Germinal center (tissue), 1 donor: ENCODE data around the gene KAZN.

Source experiments
- DNase-seq: peaks from one replicate; pipeline ENCODE4 v3.0.0; 2012; ENCODE audit warnings: mixed read lengths, low spot score

The KAZN gene

GRCh38 chr1:14888374-14888773 is 289.9 kb downstream of the KAZN start:
- no peak for DNase-seq

- no peak for DNase-seq
Observed at GRCh38 chr1:14889825-14890440, 291.4 kb downstream of the KAZN start.

GRCh38 chr1:14891991-14892390 is 293.5 kb downstream of the KAZN start:
- DNase-seq = no peak

GRCh38 chr1:14894811-14895560 is 296.5 kb downstream of the KAZN start:
- DNase-seq = no peak

- DNase-seq = no peak
Observed at GRCh38 chr1:14895727-14896126, 297.2 kb downstream of the KAZN start.

GRCh38 chr1:14896381-14897079 is 298.0 kb downstream of the KAZN start:
- no peak for DNase-seq

DNA sequence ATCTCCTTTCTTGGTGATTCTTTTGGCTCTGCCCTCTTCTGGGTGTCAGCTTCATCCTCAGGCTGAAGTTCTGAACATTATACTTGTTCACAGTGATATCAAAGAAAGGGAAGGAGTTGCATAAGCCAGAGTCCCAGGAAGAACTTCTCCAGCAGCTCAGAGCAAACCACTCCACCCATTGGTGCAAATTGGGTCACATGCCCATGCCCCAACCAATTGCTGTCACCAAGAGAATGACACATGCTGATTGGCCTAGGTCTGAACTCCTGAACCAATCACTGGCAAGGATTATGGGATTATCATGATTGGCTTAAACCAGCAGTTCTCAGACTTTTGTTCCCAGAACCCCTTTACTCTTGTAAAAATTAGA is 298.6 kb downstream of the KAZN start:
- no peak for DNase-seq

- DNase-seq = no peak
Observed at GRCh38 chr1:14897547-14897946, 299.1 kb downstream of the KAZN start.

GRCh38 chr1:14897997-14898645 is 299.6 kb downstream of the KAZN start:
- no peak for DNase-seq

GRCh38 chr1:14899686-14900085 is 301.2 kb downstream of the KAZN start:
- no peak for DNase-seq

- no peak for DNase-seq
Observed at GRCh38 chr1:14901371-14901954, 303.0 kb downstream of the KAZN start.

DNA sequence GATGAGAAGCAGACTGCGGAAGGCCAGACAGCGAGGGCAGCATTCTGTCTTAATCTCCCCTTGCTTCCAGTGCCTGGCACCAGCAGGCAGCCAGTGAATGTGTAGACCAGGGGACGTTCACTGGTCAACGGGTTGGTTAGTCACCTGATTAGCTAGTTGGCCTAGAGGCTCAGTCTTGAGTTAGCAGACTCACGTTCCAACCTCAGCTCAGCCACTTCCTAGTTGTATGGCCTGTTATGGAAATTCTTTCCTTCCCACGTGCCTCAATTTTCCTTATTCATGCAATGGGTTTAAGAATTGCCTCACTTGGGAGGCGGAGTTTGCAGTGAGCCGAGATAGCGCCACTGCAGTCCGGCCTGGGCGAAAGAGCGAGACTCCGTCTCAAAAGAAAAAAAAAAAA is 305.4 kb downstream of the KAZN start:
- no peak for DNase-seq

DNA sequence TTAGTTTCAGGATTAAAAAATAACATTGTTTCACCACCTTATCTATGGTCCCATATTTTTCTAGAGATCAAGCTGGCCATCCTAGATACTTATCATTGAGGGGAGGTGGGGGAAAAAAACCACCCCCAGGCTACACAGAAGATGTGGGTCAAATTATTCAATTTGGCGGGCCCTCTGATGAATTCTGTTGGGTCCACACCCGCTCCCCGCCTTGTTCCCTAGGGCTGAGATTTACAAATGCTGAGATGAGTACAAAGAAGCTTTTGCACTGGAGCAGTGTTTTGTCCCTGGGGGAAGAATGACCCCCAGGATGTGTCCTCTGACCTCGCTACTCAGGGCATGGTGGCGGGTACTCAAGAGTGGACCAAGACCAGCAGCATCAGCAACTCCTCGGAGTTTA is 308.2 kb downstream of the KAZN start:
- DNase-seq = no peak

GRCh38 chr1:14907416-14907815 is 308.9 kb downstream of the KAZN start:
- DNase-seq = no peak

DNA sequence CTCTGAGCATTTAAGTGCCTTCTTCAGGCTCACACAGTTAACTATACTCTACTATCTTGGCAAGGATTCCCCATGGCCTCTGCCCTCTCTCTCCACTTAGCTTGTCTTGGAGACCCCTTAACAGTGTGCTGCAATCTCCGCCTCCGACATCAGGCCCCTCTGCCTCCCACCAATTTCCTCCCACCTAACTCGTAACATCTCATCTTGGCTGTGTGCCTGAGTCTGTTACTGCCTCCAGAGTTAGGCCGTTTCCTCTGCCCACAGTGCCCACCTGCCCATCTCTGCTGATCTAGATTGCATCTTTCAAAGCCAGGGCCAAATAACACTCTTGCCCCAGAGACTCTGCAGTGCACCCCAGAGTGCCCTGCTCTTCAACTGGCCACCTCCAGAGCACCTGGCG is 310.8 kb downstream of the KAZN start:
- no peak for DNase-seq

- DNase-seq = no peak
Observed at GRCh38 chr1:14909920-14910460, 311.5 kb downstream of the KAZN start.

DNA sequence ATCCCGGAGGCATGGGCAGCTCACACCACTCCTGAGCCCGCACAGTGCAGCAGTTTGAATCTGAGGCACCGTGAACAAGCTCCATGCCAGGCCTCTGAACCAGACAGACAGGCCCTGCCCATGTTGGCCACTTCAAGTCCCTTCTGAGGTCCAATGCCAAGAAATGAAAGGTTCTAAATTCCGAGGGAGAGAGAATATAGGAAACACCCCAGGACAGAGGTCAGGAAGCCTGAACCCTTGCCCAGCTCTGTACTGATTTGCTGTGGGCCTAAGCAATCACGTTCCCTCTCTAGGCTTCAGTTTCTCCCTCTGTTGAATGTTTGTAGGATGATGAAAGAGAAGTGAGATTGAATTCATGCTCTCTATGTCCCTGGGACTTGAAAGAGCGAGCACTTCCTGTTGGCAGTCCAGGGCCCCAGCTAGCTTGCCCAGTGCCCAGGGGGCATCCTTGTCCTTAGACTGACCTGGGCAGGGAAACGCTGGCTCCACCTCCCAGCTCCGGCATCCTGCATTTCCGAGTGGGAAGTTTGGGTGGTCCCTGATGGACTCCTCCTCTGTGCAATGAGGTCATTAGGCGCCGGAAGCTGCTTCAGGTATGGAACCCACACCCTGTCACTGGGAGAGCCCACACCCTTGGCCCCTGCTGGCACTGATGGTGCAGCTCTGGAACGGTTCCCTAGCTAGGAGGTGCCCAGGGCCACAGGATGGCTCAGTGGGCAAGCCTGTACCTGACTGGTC is 312.7 kb downstream of the KAZN start:
- DNase-seq = no peak

DNA sequence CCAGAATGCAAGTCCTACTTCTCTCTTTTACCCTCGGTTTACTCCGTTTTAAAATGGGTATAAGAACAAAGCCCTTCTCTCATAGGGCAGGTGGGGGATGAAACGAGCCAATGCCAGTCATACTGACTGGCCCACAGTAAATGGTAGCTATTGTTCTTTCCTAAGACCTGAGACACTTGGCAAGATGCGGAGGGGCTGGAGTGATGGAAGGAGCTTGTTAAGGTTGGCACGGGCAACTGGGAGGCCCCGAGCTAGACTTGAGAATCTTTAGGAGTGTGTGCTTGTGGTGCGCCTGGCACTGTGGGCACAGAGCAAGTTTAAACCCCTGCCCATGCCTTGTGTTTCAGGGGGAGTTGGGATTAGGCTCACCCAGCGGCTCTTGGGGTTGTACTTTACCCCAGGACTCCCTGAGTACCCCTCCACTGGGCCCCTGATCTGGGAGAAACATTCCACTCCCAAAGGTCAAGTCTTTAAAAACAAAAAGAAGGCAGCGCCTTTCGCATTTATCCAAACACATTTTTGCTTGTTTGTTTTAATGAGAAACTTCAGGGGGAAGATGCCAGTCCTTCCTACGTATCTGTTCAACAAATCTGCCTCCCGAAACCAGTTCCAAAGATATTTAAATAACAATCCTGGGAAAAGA is 314.5 kb downstream of the KAZN start:
- DNase-seq = no peak

DNA sequence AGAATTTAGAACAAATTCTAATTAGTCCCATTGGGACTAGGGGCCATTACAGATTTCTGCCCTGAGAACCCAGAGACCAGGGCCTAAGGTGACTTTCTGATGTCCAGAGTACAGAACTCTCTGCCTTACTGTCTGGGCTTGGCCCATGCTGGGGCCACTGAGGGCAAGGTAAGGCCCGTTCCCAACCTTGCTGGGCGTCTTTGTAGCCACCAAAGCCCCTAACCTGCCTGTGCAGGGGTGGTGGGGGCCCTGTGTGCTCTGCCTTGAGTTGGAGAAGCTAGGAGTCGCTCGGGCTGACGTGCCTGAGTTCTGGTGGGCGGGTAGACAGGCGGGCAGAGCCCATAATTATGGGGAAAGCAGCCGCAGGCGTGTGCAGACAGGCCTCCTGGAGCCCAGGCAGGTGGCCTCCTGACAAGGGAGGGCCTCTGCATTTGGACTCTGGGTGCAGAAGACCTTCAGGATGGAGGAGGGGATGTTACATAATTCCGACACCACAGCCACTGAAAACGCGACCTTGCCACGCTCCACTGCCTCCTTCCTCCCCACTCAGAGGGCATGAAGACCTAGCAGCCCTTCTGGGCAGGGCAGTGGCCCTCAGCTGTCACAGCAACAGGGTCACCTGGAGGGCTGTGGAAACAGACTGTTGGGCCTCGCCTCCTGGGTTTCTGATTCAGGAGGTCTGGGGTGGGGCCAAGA is 315.1 kb downstream of the KAZN start:
- no peak for DNase-seq

DNA sequence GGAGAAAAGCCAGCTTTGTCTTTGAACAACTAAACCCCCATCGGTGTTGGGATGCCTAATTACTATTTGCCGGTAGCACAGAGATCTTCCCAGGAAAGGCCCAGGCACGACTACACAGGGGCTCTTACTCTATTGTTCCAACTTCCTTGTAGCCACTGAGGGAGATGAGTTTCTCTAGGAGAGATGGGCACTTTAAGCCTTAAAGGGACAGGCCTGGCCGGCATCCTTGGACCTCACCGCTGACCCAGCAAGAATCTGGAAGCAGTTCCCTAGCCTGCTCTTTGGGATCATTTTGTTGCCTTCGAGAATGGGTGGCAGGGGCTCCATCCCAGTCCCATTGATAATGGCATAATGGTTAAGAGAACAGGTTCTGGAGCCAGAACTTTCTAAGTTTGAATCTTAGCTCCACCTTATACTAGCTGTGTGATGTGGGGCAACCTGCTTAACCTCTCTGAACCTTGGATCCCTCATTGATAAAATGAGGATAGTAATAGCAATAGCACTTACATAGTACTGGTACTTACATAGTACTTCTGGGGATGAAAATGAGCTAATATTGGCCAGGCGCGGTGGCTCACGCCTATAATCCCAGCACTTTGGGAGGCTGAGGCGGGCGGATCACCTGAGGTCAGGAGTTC is 316.0 kb downstream of the KAZN start:
- no peak for DNase-seq
